ENCODE data around the gene DNAJC25. TPM values are rescaled to one million over a fixed set of nuclear protein-coding genes. Genes with fewer than 3 reads are reported as not detected.
"Not testable (repeated sequence)": the region's sequence is repeated elsewhere in the genome, so short reads cannot be mapped to it uniquely, and the experiment has no call there.

DNAJC25 gene
- total RNA-seq, 1 donor from 2014 or later, result 3.9 TPM

GRCh38 chr9:111610845-111611244, 20.3 kb upstream of the DNAJC25 start:
- H3K4me1 Mint-ChIP-seq (ENCODE audit: unreplicated experiment), result peaks cover 17% of the 10 kb centered on the region
- no peak for TF ChIP-seq CTCF (IDR thresholded peaks at IDR 0.05; ENCODE audit: unreplicated experiment)
- H3K4me3 Mint-ChIP-seq (ENCODE audit: unreplicated experiment), result no peak overlapping the region
- DNase-seq (ENCODE audit: low spot score), result no peak
- H3K9me3 Mint-ChIP-seq (ENCODE audit: unreplicated experiment), result no peaks in the 10 kb centered on the region
- H3K27ac Mint-ChIP-seq (ENCODE audit: unreplicated experiment), result no peak overlapping the region
- H3K36me3 Mint-ChIP-seq (ENCODE audit: low read depth, unreplicated experiment), result no peaks in the 10 kb centered on the region
- H3K27me3 Mint-ChIP-seq (ENCODE audit: unreplicated experiment), result peaks cover 1% of the 10 kb centered on the region

GRCh38 chr9:111613436-111614040, 17.6 kb upstream of the DNAJC25 start:
- peaks cover 1% of the 10 kb centered on the region for H3K27me3 Mint-ChIP-seq (ENCODE audit: unreplicated experiment)
- no peak overlapping the region for H3K27ac Mint-ChIP-seq (ENCODE audit: unreplicated experiment)
- TF ChIP-seq CTCF (IDR thresholded peaks at IDR 0.05; ENCODE audit: unreplicated experiment), result no peak
- peaks cover 17% of the 10 kb centered on the region for H3K4me1 Mint-ChIP-seq (ENCODE audit: unreplicated experiment)
- H3K9me3 Mint-ChIP-seq (ENCODE audit: unreplicated experiment), result no peaks in the 10 kb centered on the region
- DNase-seq (ENCODE audit: low spot score), result no peak
- no peaks in the 10 kb centered on the region for H3K36me3 Mint-ChIP-seq (ENCODE audit: low read depth, unreplicated experiment)
- H3K4me3 Mint-ChIP-seq (ENCODE audit: unreplicated experiment), result no peak overlapping the region

GRCh38 chr9:111615928-111616327, 15.2 kb upstream of the DNAJC25 start:
- H3K4me3 Mint-ChIP-seq (ENCODE audit: unreplicated experiment), result no peak overlapping the region
- TF ChIP-seq CTCF (IDR thresholded peaks at IDR 0.05; ENCODE audit: unreplicated experiment), result no peak
- H3K4me1 Mint-ChIP-seq (ENCODE audit: unreplicated experiment), result peaks cover 6% of the 10 kb centered on the region
- H3K36me3 Mint-ChIP-seq (ENCODE audit: low read depth, unreplicated experiment), result no peaks in the 10 kb centered on the region
- H3K27ac Mint-ChIP-seq (ENCODE audit: unreplicated experiment), result no peak overlapping the region
- no peaks in the 10 kb centered on the region for H3K9me3 Mint-ChIP-seq (ENCODE audit: unreplicated experiment)
- H3K27me3 Mint-ChIP-seq (ENCODE audit: unreplicated experiment), result peaks cover 1% of the 10 kb centered on the region
- DNase-seq (ENCODE audit: low spot score), result no peak

GRCh38 chr9:111617349-111617748, 13.8 kb upstream of the DNAJC25 start:
- H3K4me3 Mint-ChIP-seq (ENCODE audit: unreplicated experiment); DNase-seq (ENCODE audit: low spot score); H3K27me3 Mint-ChIP-seq (ENCODE audit: unreplicated experiment); H3K9me3 Mint-ChIP-seq (ENCODE audit: unreplicated experiment); H3K4me1 Mint-ChIP-seq (ENCODE audit: unreplicated experiment); H3K36me3 Mint-ChIP-seq (ENCODE audit: low read depth, unreplicated experiment); H3K27ac Mint-ChIP-seq (ENCODE audit: unreplicated experiment): not testable (repeated sequence)

- H3K4me1 Mint-ChIP-seq (ENCODE audit: unreplicated experiment), result no peaks in the 10 kb centered on the region
- H3K27me3 Mint-ChIP-seq (ENCODE audit: unreplicated experiment), result no peaks in the 10 kb centered on the region
- H3K4me3 Mint-ChIP-seq (ENCODE audit: unreplicated experiment), result no peak overlapping the region
- no peak overlapping the region for H3K27ac Mint-ChIP-seq (ENCODE audit: unreplicated experiment)
- DNase-seq (ENCODE audit: low spot score), result peak; percentile 58
- no peaks in the 10 kb centered on the region for H3K36me3 Mint-ChIP-seq (ENCODE audit: low read depth, unreplicated experiment)
- peak; percentile 90 for TF ChIP-seq CTCF (IDR thresholded peaks at IDR 0.05; ENCODE audit: unreplicated experiment)
- H3K9me3 Mint-ChIP-seq (ENCODE audit: unreplicated experiment), result no peaks in the 10 kb centered on the region
Measured at GRCh38 chr9:111621895-111622480, 9.1 kb upstream of the DNAJC25 start.
